Smooth muscle cell (in vitro differentiated cells): Measurements from ENCODE around the gene PSMD1. TPM values are rescaled to one million over a fixed set of nuclear protein-coding genes. Genes with fewer than 3 reads are reported as not detected.
A peak's percentile ranks its signal among the peaks of the same experiment; 100 is the strongest.

Experiments
- DNase-seq: peaks from one replicate; lab custom pipeline; 2025; ENCODE audit not compliant: unreplicated experiment; lab: John Stamatoyannopoulos, UW
- H2AFZ ChIP-seq: fragments of 200-600 bp; sonication (generic); 2 replicates; pipeline ENCODE4 v1.6.0; 2016; ENCODE audit warnings: antibody characterized with exemption, low read depth, mild to moderate bottlenecking
- H3F3A ChIP-seq: fragments of 200-600 bp; sonication (generic); 2 replicates; pipeline ENCODE4 v1.6.0; 2017; ENCODE audit warnings: antibody characterized with exemption, low read depth
- H3K27ac ChIP-seq: fragments of 200-600 bp; sonication (generic); 2 replicates; pipeline ENCODE4 v1.5.1; 2016; ENCODE audit warnings: low read depth, mild to moderate bottlenecking
- H3K27me3 ChIP-seq: fragments of 200-600 bp; sonication (generic); 2 replicates; pipeline ENCODE4 v1.6.1; 2016; ENCODE audit warnings: low read depth, mild to moderate bottlenecking
- H3K36me3 ChIP-seq: fragments of 200-600 bp; sonication (generic); 2 replicates; pipeline ENCODE4 v1.5.1; 2016; ENCODE audit warnings: low read depth
- H3K4me1 ChIP-seq: fragments of 200-600 bp; sonication (generic); 2 replicates; pipeline ENCODE4 v1.5.1; 2016; ENCODE audit warnings: low read depth
- H3K4me2 ChIP-seq: fragments of 200-600 bp; sonication (generic); 2 replicates; pipeline ENCODE4 v1.6.0; 2016; ENCODE audit warnings: mild to moderate bottlenecking
- H3K4me3 ChIP-seq: fragments of 200-600 bp; sonication (generic); 2 replicates; pipeline ENCODE4 v1.5.1; 2016; ENCODE audit warnings: mild to moderate bottlenecking
- H3K79me2 ChIP-seq: fragments of 200-600 bp; sonication (generic); 2 replicates; pipeline ENCODE4 v1.6.0; 2016; ENCODE audit warnings: low read depth, mild to moderate bottlenecking
- H3K9ac ChIP-seq: fragments of 200-600 bp; sonication (generic); 2 replicates; pipeline ENCODE4 v1.6.0; 2016; ENCODE audit warnings: low read depth
- H3K9me3 ChIP-seq: fragments of 200-600 bp; sonication (generic); replicated peaks from 2 replicates; pipeline ENCODE4 v1.5.1; 2016; ENCODE audit warnings: low read depth
- H4K20me1 ChIP-seq: fragments of 200-600 bp; sonication (generic); 2 replicates; pipeline ENCODE4 v1.6.0; 2016; ENCODE audit warnings: low read depth
- WGBS: methylation state at CpG from one replicate; pipeline ENCODE4 v1.1.7; 2016; ENCODE audit warnings: low lambda C conversion rate; 5-methylcytosine and 5-hydroxymethylcytosine counted together
- polyA plus RNA-seq: library from polyadenylated mRNA; unstranded; fragments of >200 nt; fragmentation: Nextera tagmentation; extraction: Ambion mirVana; gene quantifications from 2 replicates; pipeline ENCODE4 v1.2.1, GENCODE V29; 2016
- total RNA-seq: library from RNA; depleted of rRNA; stranded (reverse); fragments of >200 nt; gene quantifications from 2 replicates; pipeline ENCODE4 v1.2.3, GENCODE V29; 2014
- TF ChIP-seq, protein P1 (sequence below): fragments of 200-600 bp; sonication (generic); IDR thresholded peaks from 2 replicates; pipeline ENCODE4 v1.5.1; 2017; ENCODE audit warnings: borderline replicate concordance, mild to moderate bottlenecking, antibody characterized with exemption; ENCODE audit not compliant: insufficient read depth, poor library complexity, severe bottlenecking

The PSMD1 gene
- total and polyA plus RNA-seq, 2 experiments from 2014 or later = 95.7 to 99.7 TPM

DNA sequence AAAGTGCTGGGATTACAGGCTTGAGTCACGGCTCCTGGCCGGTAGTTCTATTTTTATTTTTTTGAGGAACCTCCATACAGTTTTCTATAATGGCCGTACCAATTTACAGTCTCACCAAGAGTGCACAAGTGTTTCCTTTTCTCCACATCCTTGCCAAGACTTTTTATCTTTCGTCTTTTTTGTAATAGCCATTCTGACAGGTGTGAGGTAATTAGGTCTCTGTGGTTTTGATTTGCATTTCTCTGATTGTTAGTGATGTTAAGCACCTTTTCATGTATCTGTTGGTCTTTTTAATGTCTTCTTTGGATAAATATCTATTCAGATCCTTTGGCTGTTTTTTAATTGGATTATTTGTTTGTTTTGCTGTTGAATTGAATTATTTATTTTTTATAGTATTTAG is 151.1 kb downstream of the PSMD1 start:
- Histone ChIP-seq H3K9ac (no peak overlapping the region), H3K4me2 (no peak overlapping the region), H3F3A (no peaks in the 10 kb centered on the region), H2AFZ (no peak overlapping the region), H3K4me3 (no peak overlapping the region), H3K27me3 (no peaks in the 10 kb centered on the region), H4K20me1 (peaks cover 58% of the 10 kb centered on the region), H3K79me2 (peaks cover 29% of the 10 kb centered on the region), H3K27ac (no peak overlapping the region), H3K36me3 (peaks cover 4% of the 10 kb centered on the region), H3K9me3 (no peaks in the 10 kb centered on the region), H3K4me1 (no peaks in the 10 kb centered on the region)
- DNase-seq = no peak
- TF ChIP-seq, protein P1, sequence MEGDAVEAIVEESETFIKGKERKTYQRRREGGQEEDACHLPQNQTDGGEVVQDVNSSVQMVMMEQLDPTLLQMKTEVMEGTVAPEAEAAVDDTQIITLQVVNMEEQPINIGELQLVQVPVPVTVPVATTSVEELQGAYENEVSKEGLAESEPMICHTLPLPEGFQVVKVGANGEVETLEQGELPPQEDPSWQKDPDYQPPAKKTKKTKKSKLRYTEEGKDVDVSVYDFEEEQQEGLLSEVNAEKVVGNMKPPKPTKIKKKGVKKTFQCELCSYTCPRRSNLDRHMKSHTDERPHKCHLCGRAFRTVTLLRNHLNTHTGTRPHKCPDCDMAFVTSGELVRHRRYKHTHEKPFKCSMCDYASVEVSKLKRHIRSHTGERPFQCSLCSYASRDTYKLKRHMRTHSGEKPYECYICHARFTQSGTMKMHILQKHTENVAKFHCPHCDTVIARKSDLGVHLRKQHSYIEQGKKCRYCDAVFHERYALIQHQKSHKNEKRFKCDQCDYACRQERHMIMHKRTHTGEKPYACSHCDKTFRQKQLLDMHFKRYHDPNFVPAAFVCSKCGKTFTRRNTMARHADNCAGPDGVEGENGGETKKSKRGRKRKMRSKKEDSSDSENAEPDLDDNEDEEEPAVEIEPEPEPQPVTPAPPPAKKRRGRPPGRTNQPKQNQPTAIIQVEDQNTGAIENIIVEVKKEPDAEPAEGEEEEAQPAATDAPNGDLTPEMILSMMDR = no peak
- WGBS = 84% methylated on average over 4 of the region's 4 CpGs

DNA sequence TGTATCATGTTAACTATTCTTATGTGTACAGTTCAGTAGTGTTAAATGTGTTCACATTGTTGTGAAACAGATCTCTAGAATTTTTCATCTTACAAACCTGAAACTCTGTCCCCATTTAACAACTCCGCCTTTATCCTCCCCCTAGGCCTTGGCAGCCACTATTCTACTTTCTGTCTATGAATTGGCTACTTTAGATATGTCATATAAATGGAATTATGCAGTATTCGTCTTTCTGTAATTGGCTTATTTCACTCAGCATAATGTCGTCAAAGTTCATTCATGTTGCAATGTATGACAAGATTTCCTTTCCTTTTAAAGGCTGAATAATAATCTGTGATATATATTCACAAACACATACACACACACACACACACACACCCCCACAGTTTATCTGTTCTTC is 154.1 kb downstream of the PSMD1 start:
- no peak overlapping the region for H3K4me2 ChIP-seq
- no peaks in the 10 kb centered on the region for H3K4me1 ChIP-seq
- H3K36me3 ChIP-seq = peaks cover 6% of the 10 kb centered on the region
- no peak overlapping the region for H3K9ac ChIP-seq
- no peaks in the 10 kb centered on the region for H3K9me3 ChIP-seq
- H3F3A ChIP-seq = no peaks in the 10 kb centered on the region
- H3K27me3 ChIP-seq = no peaks in the 10 kb centered on the region
- peaks cover 45% of the 10 kb centered on the region for H4K20me1 ChIP-seq
- H3K79me2 ChIP-seq = peaks cover 12% of the 10 kb centered on the region
- H3K27ac ChIP-seq = no peak overlapping the region
- WGBS = 96% methylated on average over 3 of the region's 3 CpGs
- H3K4me3 ChIP-seq = no peak overlapping the region
- no peak for DNase-seq
- TF ChIP-seq, protein P1 = no peak
- no peak overlapping the region for H2AFZ ChIP-seq

DNA sequence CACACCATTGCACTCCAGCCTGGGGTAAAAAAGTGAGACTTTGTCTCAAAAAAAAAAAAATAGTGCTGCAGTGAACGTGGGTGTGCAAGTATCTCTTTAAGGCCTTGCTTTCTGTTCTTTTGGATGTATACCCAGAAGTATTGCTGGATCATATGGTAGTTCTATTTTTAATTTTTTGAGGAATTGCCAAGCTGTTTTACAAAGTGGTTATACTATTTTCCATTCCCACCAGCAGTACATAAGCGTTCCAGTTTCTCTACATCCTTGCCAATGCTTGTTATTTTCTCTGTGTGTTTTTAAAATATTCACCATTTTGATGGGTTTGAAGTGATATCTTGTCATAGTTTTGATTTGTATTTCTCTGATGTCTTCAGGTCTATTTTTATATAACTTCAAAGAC is 154.8 kb downstream of the PSMD1 start:
- H3K79me2 ChIP-seq = peaks cover 12% of the 10 kb centered on the region
- peaks cover 39% of the 10 kb centered on the region for H4K20me1 ChIP-seq
- DNase-seq = no peak
- no peaks in the 10 kb centered on the region for H3K9me3 ChIP-seq
- TF ChIP-seq, protein P1 = no peak
- no peaks in the 10 kb centered on the region for H3F3A ChIP-seq
- H3K36me3 ChIP-seq = peaks cover 12% of the 10 kb centered on the region
- no peaks in the 10 kb centered on the region for H3K27me3 ChIP-seq
- no peak overlapping the region for H2AFZ ChIP-seq
- H3K4me3 ChIP-seq = no peak overlapping the region
- WGBS = 98% methylated on average over 2 of the region's 2 CpGs
- H3K27ac ChIP-seq = no peak overlapping the region
- H3K4me1 ChIP-seq = no peaks in the 10 kb centered on the region
- H3K9ac ChIP-seq = no peak overlapping the region
- H3K4me2 ChIP-seq = no peak overlapping the region

DNA sequence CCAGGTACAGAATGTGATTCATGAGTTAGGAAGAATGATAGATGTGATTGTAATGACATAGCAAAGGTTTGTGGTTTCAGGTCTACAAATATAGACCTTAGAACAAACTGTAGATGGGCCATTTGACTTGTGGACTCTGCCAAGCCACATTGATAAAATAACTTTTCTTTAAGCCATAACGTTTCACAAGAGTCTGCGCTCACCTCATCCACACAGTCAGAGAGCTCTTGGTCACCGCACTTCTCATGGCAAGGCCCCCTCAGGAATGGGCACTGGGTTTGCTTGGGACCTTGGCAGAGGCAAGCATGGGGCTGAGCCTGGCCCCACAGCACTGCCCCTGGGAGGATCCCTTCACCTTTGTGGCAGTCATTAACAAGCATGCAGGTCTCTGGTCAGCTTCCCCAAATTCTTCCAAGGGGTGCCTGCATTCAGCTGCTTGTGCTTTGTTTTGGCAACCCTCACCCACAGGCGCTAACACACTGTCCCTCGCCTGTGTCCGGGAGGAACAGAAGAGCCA is 155.7 kb downstream of the PSMD1 start:
- Histone ChIP-seq H3K4me2 (no peak overlapping the region), H3K27me3 (no peaks in the 10 kb centered on the region), H3K36me3 (peaks cover 12% of the 10 kb centered on the region), H3K4me1 (no peaks in the 10 kb centered on the region), H3F3A (no peaks in the 10 kb centered on the region), H3K27ac (peak overlapping the region; percentile 13), H3K9me3 (no peaks in the 10 kb centered on the region), H3K79me2 (peaks cover 6% of the 10 kb centered on the region), H3K9ac (no peak overlapping the region), H2AFZ (no peak overlapping the region), H4K20me1 (peaks cover 30% of the 10 kb centered on the region), H3K4me3 (no peak overlapping the region)
- DNase-seq = no peak
- WGBS = 88% methylated on average over 6 of the region's 6 CpGs
- TF ChIP-seq, protein P1 = no peak
